Large intestine (tissue), 3 donors: ENCODE data around the gene SLC2A5. TPM values are rescaled to one million over a fixed set of nuclear protein-coding genes. Genes with fewer than 3 reads are reported as not detected.
"Not testable (repeated sequence)": the region's sequence is repeated elsewhere in the genome, so short reads cannot be mapped to it uniquely, and the experiment has no call there.

ENCODE experiments used
- DNase-seq, 2 donors: peaks; one replicate each; pipeline versions ENCODE4 v3.0.0 to v3.0.0-alpha.2; 2013
- H3K27ac ChIP-seq: one replicate; pipeline ENCODE4 v1.5.1; 2013; ENCODE audit warnings: low read length
- H3K27me3 ChIP-seq: 2 replicates; pipeline ENCODE4 v1.6.1; 2013; ENCODE audit warnings: low read length; ENCODE audit not compliant: control insufficient read depth, insufficient read depth
- H3K36me3 ChIP-seq: 2 replicates; pipeline ENCODE4 v1.6.1; 2013; ENCODE audit warnings: low read length; ENCODE audit not compliant: control insufficient read depth, insufficient read depth
- H3K4me1 ChIP-seq: one replicate; pipeline ENCODE4 v1.6.1; 2013; ENCODE audit warnings: low read length; ENCODE audit not compliant: control insufficient read depth, insufficient read depth
- H3K4me3 ChIP-seq: one replicate; pipeline ENCODE4 v1.5.1; 2013; ENCODE audit warnings: low read length
- H3K9me3 ChIP-seq: one replicate; pipeline ENCODE4 v1.6.1; 2013; ENCODE audit warnings: mild to moderate bottlenecking, low read depth, low read length, moderate library complexity; ENCODE audit not compliant: control insufficient read depth
- WGBS: methylation state at CpG from one replicate; pipeline ENCODE4 v1.1.5; 2013; ENCODE audit warnings: low lambda C conversion rate; ENCODE audit not compliant: insufficient coverage; 5-methylcytosine and 5-hydroxymethylcytosine counted together
- polyA plus RNA-seq: library from polyadenylated mRNA; unstranded; fragments of 120-200 nt; gene quantifications from one replicate; pipeline ENCODE4 v1.2.1, GENCODE V29; 2013

The SLC2A5 gene
- polyA plus RNA-seq, 1 donor = 87.3 TPM

- H3K4me1 ChIP-seq = peaks cover 9% of the 10 kb centered on the region
- no peak overlapping the region for H3K4me3 ChIP-seq
- H3K36me3 ChIP-seq = no peaks in the 10 kb centered on the region
- DNase-seq = no peak
- no CpG with 5 or more reads among the region's 19 CpGs for WGBS
- H3K27ac ChIP-seq = no peak overlapping the region
- H3K27me3 ChIP-seq = no peaks in the 10 kb centered on the region
- no peaks in the 10 kb centered on the region for H3K9me3 ChIP-seq
Observed at GRCh38 chr1:9006956-9007615, 62.3 kb downstream of the SLC2A5 start.

DNA sequence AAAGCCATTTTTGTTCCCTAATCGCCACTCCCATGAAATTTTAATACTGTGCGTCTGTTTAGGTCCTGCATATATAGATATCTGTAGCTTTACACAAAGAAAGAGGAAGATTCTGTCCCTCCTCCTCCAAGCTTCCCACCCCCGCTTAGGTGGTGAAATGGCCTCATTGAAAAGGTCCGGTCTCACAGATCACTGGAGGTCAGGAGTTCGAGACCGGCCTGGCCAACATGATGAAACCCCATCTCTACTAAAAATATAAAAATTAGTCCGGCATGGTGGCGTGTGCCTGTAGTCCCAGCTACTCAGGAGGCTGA, 64.1 kb downstream of the SLC2A5 start:
- Histone ChIP-seq H3K27me3 (no peaks in the 10 kb centered on the region), H3K4me1 (peaks cover 24% of the 10 kb centered on the region), H3K36me3 (no peaks in the 10 kb centered on the region), H3K9me3 (no peaks in the 10 kb centered on the region), H3K4me3 (no peak overlapping the region), H3K27ac (no peak overlapping the region)
- DNase-seq = no peak
- WGBS = 64% methylated on average over 4 of the region's 8 CpGs

DNA sequence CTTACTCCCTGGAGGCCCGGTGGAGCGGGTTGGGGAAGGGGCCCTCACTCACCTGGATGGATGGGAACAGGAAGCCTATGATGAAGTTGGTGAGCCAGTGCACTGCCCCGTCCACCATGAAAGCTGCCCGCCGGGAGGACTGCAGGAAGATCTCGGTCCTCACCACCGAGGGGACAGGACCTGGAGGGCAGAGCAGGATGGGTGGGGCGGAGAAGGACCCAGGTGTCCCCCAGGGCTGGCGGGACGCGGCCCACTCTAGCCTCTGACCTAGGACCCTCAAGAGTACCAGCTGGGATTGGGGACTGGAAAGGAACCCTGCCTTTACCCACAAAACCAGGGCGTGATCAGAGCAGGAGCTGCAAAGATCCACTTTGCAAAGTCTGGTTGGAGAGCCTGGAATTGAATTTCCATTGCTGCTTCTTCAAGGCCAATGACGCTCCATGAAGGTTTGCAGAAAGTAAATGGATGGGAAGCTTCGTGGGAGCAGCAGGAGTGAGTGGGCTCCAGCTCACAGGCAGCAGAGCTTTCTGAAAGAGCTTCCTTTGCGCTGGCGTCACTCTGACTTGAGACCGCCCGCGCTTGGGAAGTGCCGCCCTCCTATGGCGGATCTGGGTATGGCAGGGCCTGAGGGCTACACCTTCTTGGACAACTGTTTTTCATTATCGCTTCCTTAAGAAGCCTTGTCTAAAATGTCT, 64.6 kb downstream of the SLC2A5 start:
- no peaks in the 10 kb centered on the region for H3K9me3 ChIP-seq
- no peaks in the 10 kb centered on the region for H3K27me3 ChIP-seq
- H3K27ac ChIP-seq = no peak overlapping the region
- DNase-seq = peak; percentile 76 to 80
- H3K36me3 ChIP-seq = no peaks in the 10 kb centered on the region
- H3K4me3 ChIP-seq = no peak overlapping the region
- H3K4me1 ChIP-seq = peaks cover 27% of the 10 kb centered on the region
- 33% methylated on average over 1 of the region's 22 CpGs for WGBS

DNA sequence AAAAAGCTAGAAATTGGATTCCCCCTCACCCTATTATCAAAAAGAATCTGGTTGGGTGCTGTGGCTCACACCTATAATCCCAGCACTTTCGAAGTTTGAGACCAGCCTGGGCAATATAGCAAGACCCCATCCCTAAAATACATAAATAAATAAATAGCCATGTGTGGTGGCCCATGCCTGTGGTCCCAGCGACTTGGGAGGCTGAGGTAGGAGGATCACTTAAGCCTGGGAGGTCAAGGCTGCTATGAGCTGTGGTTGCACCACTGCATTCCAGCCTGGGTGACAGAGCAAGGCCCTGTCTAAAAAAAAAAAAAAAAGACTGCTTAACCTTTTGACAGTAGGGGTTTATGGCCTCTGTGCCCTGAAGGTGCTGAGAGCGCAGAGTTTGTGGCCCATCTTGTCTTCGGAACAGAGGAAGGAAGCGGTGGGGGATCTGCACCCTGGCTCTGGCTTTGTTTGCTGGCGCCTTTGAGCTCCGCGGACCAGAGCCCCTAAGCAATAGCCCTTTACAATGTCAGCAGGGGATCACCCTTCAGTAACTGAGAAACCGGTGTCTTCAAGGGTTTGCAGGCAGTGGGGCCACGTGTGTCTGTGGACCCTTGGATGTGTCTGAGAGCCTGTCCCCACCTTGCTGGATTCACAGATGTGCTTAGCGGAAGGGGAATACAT, 65.3 kb downstream of the SLC2A5 start:
- WGBS = no CpG with 5 or more reads among the region's 11 CpGs
- H3K27ac ChIP-seq = no peak overlapping the region
- no peak for DNase-seq
- H3K27me3 ChIP-seq = no peaks in the 10 kb centered on the region
- no peak overlapping the region for H3K4me3 ChIP-seq
- H3K4me1 ChIP-seq = peaks cover 31% of the 10 kb centered on the region
- H3K36me3 ChIP-seq = no peaks in the 10 kb centered on the region
- H3K9me3 ChIP-seq = no peaks in the 10 kb centered on the region

DNA sequence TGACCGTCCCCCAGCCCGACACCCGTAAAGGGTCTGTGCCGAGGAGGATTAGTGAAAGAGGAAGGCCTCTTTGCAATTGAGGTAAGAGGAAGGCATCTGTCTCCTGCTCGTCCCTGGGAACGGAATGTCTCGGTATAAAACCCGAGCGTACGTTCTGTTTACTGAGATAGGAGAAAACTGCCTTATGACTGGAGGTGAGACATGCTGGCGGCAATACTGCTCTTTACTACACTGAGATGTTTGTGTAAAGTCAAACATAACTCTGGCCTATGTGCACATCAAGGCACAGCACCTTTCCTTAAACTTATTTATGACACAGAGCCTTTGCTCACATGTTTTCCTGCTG, 67.2 kb downstream of the SLC2A5 start:
- peaks cover 31% of the 10 kb centered on the region for H3K4me1 ChIP-seq
- not testable (repeated sequence) for H3K36me3 ChIP-seq, H3K4me3 ChIP-seq, H3K9me3 ChIP-seq, H3K27me3 ChIP-seq
- H3K27ac ChIP-seq = peak overlapping the region; percentile 87
- no CpG with 5 or more reads among the region's 11 CpGs for WGBS
- DNase-seq = peak in 1 of 2 donors; percentile 66

DNA sequence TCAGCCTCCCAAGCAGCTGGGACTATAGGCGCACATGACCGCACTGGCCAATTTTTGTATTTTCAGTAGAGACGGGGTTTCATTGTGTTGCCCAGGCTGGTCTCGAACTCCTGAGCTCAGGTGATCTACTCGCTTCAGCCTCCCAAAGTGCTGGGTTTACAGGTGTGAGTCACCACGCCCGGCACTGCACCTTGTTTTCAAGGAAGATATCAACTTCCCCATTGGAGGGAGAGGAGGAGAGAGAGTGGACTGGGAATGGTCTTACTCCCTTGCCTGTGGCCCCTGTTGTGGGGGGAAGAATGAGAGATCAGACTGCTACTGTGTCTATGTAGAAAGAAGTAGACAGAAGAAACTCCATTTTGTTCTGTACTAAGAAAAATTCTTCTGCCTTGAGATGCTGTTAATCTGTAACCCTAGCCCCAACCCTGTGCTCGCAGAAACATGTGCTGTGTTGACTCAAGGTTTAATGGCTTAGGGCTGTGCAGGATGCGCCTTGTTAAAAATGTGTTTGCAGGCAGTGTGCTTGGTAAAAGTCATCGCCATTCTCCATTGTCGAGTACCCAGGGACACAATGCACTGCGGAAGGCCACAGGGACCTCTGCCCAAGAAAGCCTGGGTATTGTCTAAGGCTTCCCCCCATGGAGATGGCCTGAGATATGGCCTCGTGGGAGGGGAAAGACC, 67.8 kb downstream of the SLC2A5 start:
- DNase-seq = peak in 1 of 2 donors; percentile 63
- peak overlapping the region; percentile 87 for H3K27ac ChIP-seq
- not testable (repeated sequence) for H3K4me3 ChIP-seq, H3K9me3 ChIP-seq, H3K36me3 ChIP-seq, H3K27me3 ChIP-seq
- no CpG with 5 or more reads among the region's 13 CpGs for WGBS
- peaks cover 31% of the 10 kb centered on the region for H3K4me1 ChIP-seq

- DNase-seq = peak; percentile 78 to 92
Observed at GRCh38 chr1:8993962-8994675, 75.3 kb downstream of the SLC2A5 start.

DNA sequence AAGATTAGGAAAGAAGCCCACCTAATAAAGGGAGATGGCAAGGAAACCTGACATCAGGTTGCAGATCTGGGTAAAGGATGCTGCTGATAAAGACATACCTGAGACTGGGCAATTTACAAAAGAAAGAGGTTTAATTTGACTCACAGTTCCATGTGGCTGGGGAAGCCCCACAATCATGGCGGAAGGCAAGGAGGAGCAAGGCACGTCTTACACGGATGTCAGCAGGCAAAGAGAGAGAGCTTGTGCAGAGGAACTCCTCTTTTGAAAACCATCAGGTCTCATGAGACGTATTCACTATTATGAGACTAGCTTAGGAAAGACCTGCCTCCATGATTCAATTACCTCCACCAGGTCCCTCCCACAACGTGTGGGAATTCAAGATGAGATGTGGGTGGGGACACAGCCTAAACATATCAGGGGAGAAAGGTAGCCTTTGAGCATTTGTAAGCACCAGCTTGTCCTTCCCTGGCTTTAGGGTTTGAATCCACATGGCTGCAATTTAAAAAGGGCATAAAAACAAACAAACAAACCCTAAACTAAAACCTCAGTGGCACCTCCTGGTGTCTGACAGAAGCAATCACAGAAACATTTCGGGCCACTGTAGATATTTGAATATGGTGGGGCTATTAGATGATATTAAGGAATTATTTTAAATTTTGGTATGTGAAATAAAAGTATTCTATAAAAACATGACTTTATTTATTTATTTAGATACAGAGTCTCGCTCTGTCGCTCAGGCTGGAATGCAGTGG, 76.3 kb downstream of the SLC2A5 start:
- Histone ChIP-seq H3K27ac (peak overlapping the region; percentile 86), H3K27me3 (no peaks in the 10 kb centered on the region), H3K36me3 (no peaks in the 10 kb centered on the region), H3K4me3 (no peak overlapping the region), H3K9me3 (no peaks in the 10 kb centered on the region), H3K4me1 (peaks cover 9% of the 10 kb centered on the region)
- WGBS = 100% methylated on average over 2 of the region's 8 CpGs
- DNase-seq = no peak

More at GRCh38 chr1:8993962-8994675, 75.3 kb downstream of the SLC2A5 start:
- not testable (repeated sequence) for H3K4me3 ChIP-seq, H3K27me3 ChIP-seq, H3K36me3 ChIP-seq, H3K9me3 ChIP-seq, H3K4me1 ChIP-seq
- H3K27ac ChIP-seq = peak overlapping the region; percentile 95
- no CpG with 5 or more reads among the region's 13 CpGs for WGBS

GRCh38 chr1:8989821-8990220, 79.6 kb downstream of the SLC2A5 start:
- Histone ChIP-seq H3K4me1 (peaks cover 8% of the 10 kb centered on the region), H3K27me3 (no peaks in the 10 kb centered on the region), H3K27ac (no peak overlapping the region), H3K4me3 (no peak overlapping the region), H3K9me3 (no peaks in the 10 kb centered on the region), H3K36me3 (no peaks in the 10 kb centered on the region)
- WGBS = no CpG with 5 or more reads among the region's 4 CpGs
- no peak for DNase-seq
